GM18861 (cell line): ENCODE results near the gene SOX12.
"Not testable (repeated sequence)": the region's sequence is repeated elsewhere in the genome, so short reads cannot be mapped to it uniquely, and the experiment has no call there.

ENCODE experiments used
- ATAC-seq: cut with Tn5 transposase; IDR thresholded peaks from one replicate; pipeline ENCODE4 v1.9.1; 2021; ENCODE audit not compliant: unreplicated experiment

Gene SOX12

DNA sequence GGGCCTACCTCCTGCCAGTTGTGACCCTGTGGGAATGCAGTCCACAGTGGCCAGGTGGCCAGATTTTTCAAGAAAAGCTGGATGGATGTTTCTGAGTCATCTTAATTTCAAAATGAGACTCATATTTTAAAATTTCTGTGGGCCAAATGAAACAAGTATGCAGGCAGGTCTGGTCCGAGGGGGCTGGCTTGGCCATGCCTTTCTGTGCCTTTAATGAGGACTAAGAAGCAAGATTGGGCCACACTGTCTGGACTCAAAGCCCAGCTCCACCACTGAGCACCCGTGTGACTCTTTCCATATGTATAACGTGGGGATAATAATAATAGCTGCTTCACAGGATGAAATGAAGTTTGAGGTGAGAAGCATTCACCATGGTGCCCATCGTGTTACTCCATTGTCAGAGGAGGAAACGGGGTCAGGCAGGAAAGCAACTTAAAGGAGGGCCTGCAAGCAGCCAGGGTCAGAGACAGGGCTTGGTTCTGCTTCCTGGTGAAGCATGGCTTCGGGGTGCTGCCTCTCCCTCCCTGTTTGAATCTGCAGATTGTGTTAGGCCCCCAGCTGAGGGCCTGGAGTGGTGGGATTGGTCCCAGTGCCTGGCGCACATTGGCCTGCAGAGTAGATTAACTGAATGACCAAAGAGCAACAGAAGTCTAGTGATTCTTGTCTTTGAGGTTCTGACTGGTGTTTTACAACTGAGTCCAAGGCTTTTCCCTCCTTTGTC, 3.8 kb downstream of the SOX12 start:
- no peak for ATAC-seq

- no peak for ATAC-seq
Observed at GRCh38 chr20:329851-330232, 4.5 kb downstream of the SOX12 start.

GRCh38 chr20:330233-331149, 5.1 kb downstream of the SOX12 start:
- no peak for ATAC-seq

DNA sequence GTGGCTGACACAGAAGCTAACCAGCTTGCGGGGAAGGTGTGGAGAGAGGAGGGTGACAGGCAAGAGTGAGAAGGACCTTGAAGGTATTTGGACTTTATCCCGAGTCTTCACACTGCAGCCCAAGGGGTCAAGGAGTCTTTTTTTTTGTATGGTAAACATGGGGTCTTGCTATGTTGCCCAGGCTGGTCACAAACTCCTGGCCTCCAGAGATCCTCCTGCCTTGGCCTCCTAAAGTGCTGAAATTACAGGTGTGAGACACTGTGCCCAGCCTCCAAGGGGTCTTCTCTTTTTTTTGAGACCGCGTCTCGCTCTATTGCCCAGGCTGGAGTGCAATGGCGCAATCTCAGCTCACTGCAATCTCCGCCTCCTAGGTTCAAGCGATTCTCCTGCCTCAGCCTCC, 9.2 kb downstream of the SOX12 start:
- no peak for ATAC-seq

- not testable (repeated sequence) for ATAC-seq
Observed at GRCh38 chr20:336040-336439, 10.7 kb downstream of the SOX12 start.

DNA sequence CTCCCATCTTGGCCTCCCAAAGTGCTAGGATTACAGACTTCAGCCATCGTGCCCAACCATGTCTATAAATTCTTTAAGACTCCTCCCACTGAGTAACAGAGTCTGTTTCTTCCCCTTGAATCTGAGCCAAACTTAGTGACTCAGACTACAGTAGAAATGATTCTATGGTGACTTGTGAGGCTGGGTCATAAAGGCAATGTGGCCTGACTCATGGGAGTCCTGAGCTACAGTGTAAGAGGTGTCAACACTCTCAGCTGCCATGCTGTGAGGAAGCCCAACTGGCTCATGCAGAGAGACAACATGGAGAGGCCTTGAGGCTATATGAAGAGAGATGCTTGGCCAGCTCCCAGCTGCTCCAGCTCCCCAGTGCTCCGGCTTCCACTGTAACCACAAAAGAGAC, 16.3 kb downstream of the SOX12 start:
- no peak for ATAC-seq

- ATAC-seq = no peak
Observed at GRCh38 chr20:343107-343506, 17.8 kb downstream of the SOX12 start.

DNA sequence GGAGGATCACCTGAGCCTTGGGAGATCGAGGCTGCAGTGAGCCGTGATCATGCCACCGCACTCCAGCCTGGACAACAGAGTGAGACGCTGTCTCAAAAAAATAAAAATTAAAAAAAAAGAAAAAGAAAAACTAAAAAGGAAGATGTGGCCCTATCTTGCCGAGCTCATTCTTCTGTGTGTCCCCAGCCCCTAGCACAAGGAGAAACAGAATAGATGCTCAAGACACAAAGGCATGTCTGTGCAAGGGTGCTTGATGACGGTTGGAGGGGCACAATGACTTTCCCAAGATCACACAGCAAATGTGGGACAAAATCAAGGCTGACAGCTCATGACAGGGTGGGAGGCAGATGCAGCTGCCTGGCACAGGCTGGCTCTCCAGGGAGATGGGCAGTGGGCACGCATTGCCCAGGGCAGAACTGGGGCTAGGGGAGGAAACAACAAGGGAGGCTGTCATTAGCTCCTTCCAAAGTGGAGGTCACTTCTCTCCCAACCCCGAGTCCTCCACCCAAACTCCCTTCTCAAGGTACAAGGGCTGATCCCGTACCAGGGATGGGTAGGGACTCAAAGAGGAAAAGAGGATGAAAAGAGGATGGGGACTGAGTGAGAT, 20.8 kb downstream of the SOX12 start:
- ATAC-seq = no peak

DNA sequence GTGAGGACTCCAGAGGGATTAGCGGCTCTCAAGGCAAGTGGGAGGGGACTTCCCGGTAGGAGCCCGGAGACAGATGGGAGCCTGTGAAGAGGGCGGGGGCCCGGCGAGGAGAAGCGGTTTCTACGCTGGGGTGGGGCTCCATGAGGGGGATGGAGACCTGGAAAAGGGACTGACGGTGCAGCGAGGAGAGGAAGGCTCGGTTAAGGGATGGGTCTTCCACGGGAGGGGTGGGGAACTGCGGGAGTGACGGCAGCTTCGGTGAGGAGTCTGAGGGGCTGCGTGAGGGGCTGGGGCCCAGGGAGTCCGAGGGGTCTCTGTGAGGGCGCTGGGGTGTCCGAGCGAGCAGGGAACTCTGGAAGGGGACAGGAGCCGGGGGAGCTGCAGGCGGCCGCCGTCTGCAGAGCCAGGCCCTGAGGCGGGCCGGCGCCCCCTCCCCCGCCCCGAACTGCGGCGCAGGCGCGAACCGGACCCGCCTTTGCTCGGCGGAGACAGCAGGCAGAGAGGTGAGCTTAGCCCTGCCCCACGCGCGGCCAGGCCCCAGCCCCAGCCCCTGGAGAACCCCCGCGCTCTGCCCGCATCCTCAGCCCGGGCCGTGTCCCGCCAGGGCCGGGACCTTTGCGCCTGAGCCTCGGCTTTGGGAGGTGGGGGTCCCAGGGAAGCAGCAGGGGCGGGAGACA, 21.4 kb downstream of the SOX12 start, which contains the start of gene NRSN2:
NRSN2 (plus strand) TSS at position 472 of the 677 bp plus-strand sequence. CDS start 2,533 bp downstream, outside the sequence.
- ATAC-seq = no peak

DNA sequence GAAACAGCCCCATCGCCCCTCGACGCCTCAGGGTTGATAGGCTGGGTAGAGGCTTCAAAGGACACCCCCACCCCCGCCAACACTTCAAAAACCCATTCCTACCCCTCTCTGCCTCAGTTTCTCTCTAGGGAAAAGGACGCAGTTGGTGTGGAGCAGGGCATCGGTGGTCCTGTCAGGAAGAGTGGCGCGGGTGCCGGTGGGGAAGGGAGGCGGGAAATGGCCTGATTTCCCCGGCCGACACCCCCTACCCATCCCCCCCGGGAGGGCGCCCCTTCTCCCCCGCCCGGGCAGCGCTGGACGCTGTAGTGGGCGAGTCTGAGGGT, 21.9 kb downstream of the SOX12 start:
- peak; percentile 10 for ATAC-seq

DNA sequence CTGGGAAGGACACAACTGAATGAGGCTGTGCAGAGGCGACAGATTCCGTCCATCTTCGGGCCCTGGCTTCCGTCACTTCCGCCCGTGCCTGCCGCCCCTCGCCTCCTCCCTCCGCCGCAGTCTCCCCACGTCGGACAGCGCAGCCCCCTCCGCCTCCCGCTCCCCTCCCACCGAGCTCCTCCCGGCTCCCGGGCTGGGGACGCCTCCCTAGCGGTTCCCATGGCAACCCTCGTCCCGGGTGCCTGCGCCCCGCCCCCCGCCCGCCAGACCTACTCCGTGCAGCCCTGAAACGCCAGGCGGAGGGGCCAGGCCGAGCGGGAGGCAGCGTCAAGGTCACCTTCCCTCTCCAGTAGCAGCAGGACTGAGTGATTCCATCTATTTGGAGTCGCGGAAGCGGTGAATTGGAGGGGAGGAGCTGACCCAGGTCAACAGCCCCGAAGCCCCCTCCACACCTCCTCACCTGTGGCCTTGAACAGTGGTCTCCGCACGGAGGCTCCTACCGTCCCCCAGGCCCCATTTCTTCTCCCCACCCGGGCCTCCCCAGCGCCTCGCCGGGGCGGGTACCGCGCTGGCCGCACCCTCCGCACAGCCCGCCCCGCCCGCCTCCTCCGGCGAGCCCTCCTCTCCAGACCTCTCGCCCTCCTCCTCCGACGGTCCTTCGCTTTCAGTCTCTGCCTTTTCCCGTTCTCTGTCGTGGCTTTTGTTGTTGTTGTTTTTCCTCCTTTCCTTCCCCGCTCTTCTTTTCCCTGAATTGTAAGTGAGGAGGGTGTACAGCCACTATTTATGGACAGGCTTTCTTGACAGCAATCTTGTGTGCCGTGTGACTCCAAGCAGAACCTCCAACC, 22.5 kb downstream of the SOX12 start:
- ATAC-seq = peak; percentile 60

DNA sequence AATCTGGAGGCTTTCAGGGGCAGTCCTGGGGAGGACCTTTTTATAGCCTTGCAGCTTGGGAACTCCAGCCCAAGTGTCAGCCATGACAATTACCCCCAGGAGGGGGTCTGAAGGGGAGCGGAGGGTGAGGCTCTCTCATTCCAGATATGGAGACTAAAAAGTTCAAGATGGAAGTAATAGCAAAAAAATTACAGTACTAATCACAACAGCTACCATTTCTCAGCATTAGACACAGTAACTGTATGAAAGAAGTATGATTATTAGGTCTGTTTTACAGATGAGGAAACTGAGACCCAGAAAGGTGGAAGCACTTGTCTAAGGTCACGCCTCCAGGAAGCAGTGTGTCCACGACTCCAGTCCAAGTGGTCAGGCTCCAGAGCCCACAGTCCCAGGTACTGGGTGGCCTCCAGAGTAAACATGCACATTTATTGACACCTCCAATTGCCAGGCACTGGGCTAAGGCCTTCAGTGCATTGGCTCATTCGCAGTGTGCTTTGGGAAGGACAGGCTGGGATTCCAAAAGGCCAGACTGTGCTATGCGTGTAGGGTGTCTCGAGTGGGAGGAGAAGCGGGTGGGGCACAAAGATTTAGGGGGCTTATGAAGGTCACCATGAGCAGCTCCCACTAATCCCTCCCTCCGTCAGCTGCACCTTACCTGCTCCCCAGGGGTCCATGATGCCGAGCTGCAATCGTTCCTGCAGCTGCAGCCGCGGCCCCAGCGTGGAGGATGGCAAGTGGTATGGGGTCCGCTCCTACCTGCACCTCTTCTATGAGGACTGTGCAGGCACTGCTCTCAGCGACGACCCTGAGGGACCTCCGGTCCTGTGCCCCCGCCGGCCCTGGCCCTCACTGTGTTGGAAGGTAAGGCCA, 23.9 kb downstream of the SOX12 start:
- no peak for ATAC-seq

- ATAC-seq = no peak
Observed at GRCh38 chr20:353166-353565, 27.8 kb downstream of the SOX12 start.

- ATAC-seq = peak; percentile 87
Observed at GRCh38 chr20:354298-354977, 29.1 kb downstream of the SOX12 start.

DNA sequence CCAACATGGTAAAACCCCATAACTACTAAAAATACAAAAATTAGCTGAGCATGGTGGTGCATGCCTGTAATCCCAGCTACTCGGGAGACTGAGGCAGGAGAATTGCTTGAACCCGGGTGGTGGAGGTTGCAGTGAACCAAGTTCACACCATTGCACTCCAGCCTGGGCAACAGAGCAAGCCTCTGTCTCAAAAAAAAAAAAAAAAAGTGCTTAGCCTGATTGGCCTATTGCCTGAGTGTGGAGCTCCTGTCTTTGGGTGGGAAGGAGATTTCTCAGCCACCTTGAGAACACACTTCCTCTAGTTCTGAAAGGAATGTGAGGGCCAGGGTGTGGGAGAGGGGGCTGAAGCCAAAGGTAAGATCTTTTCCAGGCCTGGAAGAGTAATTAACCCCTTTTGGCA, 30.8 kb downstream of the SOX12 start:
- ATAC-seq = not testable (repeated sequence)

GRCh38 chr20:356745-357144, 31.4 kb downstream of the SOX12 start:
- no peak for ATAC-seq

DNA sequence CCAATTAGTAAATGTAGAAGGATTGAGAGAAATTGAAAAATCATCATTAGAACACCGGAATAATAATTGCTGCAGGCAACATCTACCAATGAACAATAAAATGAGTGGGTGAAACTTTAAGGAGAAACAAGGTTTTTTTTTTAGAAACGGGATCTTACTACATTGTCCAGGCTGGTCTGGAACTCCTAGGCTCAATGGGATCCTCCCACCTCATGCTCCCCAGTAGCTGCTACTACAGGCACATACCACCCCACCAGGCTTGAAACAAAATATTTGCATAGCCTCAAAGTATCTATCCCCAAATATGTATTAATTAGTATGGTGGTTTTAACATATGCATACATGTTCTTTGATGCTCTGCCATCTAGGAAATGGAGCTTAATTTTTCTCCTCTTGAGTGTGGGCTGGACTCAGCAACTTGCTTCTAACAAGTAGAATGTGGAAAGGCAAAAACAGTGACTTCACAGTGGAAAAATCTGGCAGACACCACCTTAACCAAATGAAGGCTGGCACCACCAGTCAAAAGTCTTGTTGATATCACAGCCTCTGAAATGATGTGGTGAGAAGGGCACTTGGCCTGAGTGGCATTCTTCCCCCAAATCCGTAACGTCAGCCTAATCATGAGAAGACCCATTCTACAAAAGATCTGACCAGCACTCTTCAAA, 33.7 kb downstream of the SOX12 start:
- no peak for ATAC-seq

GRCh38 chr20:361561-361960, 36.2 kb downstream of the SOX12 start:
- peak; percentile 55 for ATAC-seq
